ENCODE data around the gene ITGAV.
A peak's percentile ranks its signal among the peaks of the same experiment; 100 is the strongest.

The ITGAV gene

DNA sequence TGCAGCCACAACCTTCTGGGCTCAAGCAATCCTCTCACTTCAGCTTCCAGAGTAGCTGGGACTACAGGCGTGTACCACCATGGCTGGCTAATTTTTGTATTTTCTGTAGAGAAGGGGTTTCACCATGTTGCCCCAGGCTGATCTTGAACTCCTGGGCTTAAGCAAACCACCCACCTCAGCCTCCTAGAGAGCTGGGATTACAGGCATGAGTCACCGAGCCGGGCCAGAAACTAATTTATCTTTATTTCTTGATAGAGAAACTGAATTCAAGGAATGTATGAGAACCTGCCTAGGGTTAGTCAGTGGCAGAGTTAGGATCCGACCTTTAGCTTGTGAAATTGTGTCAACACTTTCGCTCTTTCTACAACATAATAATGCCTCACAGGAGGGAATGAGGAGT is 19.3 kb upstream of the ITGAV start:
- H3K4me3 ChIP-seq (ENCODE audit: low read depth, low read length): no peak overlapping the region
- ChIA-PET CTCF (interaction anchor here (1.1 to 1.4 kb wide), 2 partner anchors 24 to 66 kb away, joined by 5 read pairs; no protein-coding TSS in a partner anchor), POLR2A (interaction anchor here (1.9 kb wide), 1 partner anchor 19 kb away, joined by 10 read pairs; the partner anchor contains the start of gene ITGAV)
- no peak for DNase-seq (ENCODE audit: low read depth, low spot score)
- TF ChIP-seq, protein P1, sequence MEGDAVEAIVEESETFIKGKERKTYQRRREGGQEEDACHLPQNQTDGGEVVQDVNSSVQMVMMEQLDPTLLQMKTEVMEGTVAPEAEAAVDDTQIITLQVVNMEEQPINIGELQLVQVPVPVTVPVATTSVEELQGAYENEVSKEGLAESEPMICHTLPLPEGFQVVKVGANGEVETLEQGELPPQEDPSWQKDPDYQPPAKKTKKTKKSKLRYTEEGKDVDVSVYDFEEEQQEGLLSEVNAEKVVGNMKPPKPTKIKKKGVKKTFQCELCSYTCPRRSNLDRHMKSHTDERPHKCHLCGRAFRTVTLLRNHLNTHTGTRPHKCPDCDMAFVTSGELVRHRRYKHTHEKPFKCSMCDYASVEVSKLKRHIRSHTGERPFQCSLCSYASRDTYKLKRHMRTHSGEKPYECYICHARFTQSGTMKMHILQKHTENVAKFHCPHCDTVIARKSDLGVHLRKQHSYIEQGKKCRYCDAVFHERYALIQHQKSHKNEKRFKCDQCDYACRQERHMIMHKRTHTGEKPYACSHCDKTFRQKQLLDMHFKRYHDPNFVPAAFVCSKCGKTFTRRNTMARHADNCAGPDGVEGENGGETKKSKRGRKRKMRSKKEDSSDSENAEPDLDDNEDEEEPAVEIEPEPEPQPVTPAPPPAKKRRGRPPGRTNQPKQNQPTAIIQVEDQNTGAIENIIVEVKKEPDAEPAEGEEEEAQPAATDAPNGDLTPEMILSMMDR (IDR thresholded peaks at IDR 0.05; ENCODE audit: insufficient read depth, low read length, missing control alignments): no peak

DNA sequence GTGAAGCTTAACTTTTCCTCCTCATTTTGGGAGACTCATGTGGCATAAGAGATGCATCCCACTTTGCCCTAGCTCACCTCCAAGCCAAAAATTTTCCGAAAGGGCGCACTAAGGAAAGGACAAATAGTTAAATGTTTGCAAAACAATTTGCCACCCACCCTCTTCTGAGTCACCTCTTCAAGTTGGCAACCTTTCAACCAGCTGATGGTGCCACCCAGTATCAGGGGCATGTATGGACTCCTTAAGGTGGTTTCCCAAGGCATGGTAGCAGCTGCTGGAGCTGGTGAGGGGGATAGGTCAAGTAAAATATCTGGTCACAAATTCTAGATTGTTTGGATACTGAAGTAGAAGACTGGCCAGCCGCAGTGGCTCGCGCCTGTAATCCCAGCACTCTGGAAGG is 17.2 kb upstream of the ITGAV start:
- H3K4me3 ChIP-seq (ENCODE audit: low read depth, low read length): no peak overlapping the region
- ChIA-PET CTCF (no interaction called here), POLR2A (interaction anchor here (1.1 kb wide), 1 partner anchor 17 kb away, joined by 4 read pairs; no protein-coding TSS in a partner anchor)
- TF ChIP-seq, protein P1 (IDR thresholded peaks at IDR 0.05; ENCODE audit: insufficient read depth, low read length, missing control alignments): no peak
- DNase-seq (ENCODE audit: low read depth, low spot score): no peak

DNA sequence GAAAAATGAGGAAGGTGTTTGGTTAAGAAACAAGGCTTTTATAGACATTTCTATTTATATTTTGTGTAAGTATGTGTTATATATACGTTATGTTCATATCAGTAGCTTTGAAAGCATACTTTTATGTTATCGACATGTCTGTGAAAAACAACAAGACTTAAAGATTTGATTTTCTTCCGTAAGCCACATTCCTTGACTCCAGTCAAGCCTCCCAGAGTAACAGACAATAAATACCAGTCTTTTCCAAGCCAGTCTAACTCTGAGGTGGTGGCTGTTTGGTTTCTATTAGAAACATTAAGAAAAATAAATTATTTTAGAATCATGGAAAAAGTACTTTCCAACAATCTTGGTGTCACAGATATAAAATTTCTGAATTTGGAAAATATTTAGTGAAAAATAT is 16.3 kb upstream of the ITGAV start:
- CTCF ChIA-PET: no interaction called here
- TF ChIP-seq, protein P1 (IDR thresholded peaks at IDR 0.05; ENCODE audit: insufficient read depth, low read length, missing control alignments): no peak
- POLR2A ChIA-PET: interaction anchor here (1.1 kb wide), 1 partner anchor 16 kb away, joined by 4 read pairs; no protein-coding TSS in a partner anchor

DNA sequence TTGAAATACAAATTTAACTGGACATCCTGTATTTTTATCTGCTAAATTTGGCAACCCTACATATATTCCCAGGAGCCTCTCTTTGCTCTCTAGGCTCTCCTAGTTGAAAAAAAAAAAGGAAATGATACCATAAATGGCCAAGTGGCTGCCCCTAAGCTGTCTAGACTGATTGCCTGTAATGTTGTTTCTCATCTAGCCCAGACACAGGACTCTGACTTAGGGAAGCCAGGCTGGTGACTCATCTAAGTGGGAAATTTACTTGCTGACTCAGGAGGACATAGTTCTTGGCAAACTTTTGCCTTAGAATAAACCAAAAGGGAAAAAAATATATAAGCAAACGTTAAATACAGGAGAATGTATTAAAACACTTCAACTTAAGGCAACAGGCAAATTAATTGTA is 14.6 kb upstream of the ITGAV start:
- TF ChIP-seq, protein P1 (IDR thresholded peaks at IDR 0.05; ENCODE audit: insufficient read depth, low read length, missing control alignments): no peak
- ChIA-PET CTCF (interaction anchor here (2.2 kb wide), 1 partner anchor 14 kb away, joined by 10 read pairs; the partner anchor contains the start of gene ITGAV), POLR2A (interaction anchor here (1.5 to 2.8 kb wide), 2 partner anchors 14 to 32 kb away, joined by 5 to 19 read pairs; partner anchors contain the start of gene ITGAV)
- peak; percentile 98 for DNase-seq (ENCODE audit: low read depth, low spot score)
- no peak overlapping the region for H3K4me3 ChIP-seq (ENCODE audit: low read depth, low read length)

More for the DNA sequence above, 16.3 kb upstream of the ITGAV start:
- DNase-seq (ENCODE audit: low read depth, low spot score): no peak
- H3K4me3 ChIP-seq (ENCODE audit: low read depth, low read length): no peak overlapping the region

DNA sequence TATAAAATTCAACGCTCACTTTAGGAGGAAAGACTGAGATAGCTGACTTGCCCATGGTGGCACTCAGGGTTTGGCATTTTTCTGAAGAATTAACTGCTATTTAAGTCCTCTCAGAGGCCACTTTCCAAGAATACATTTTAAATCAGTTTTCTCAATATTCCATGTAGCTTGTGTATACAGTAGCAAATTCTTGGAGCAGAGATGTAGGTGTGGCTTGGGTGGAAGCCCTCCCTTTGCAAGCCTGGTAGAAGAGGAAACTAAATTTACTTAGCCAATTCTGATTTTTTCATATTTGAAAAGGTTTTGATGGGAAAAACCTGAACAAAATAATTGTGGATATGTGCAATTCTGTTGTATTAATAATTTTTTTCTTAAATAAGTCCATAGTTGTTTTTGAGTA is 14.0 kb upstream of the ITGAV start:
- ChIA-PET POLR2A (interaction anchor here (1.5 to 2.8 kb wide), 2 partner anchors 14 to 32 kb away, joined by 5 to 19 read pairs; partner anchors contain the start of gene ITGAV), CTCF (interaction anchor here (2.2 kb wide), 1 partner anchor 14 kb away, joined by 10 read pairs; the partner anchor contains the start of gene ITGAV)
- DNase-seq (ENCODE audit: low read depth, low spot score): no peak
- H3K4me3 ChIP-seq (ENCODE audit: low read depth, low read length): no peak overlapping the region
- TF ChIP-seq, protein P1 (IDR thresholded peaks at IDR 0.05; ENCODE audit: insufficient read depth, low read length, missing control alignments): no peak

DNA sequence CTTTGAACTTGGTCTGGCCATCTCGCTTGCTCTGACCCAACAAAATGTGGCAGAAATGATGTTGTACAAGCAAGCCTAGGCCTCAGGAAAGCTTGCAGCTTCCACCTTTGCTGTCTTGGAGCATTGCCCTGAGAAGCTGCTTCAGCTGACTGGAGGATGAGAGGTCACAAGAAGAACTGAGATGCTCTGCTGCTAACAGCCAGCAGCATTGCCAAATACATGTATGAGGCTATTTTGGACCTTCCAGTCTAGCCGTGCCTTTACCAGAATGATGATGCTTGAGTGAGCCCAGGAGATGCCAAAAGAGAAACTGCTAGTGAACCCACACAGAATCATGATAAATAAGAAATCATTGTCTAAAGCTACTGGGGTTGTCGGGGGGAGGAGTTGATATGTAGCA is 13.2 kb upstream of the ITGAV start:
- POLR2A ChIA-PET: interaction anchor here (0.7 to 2.8 kb wide), 2 partner anchors 13 to 386 kb away, joined by 3 to 19 read pairs; partner anchors contain the start of gene ITGAV

More for the DNA sequence above, 13.2 kb upstream of the ITGAV start:
- TF ChIP-seq, protein P1 (IDR thresholded peaks at IDR 0.05; ENCODE audit: insufficient read depth, low read length, missing control alignments): no peak
- DNase-seq (ENCODE audit: low read depth, low spot score): peak; percentile 44
- CTCF ChIA-PET: interaction anchor here (2.2 kb wide), 1 partner anchor 13 kb away, joined by 10 read pairs; the partner anchor contains the start of gene ITGAV
- H3K4me3 ChIP-seq (ENCODE audit: low read depth, low read length): no peak overlapping the region
